GM23248 (cell line): ENCODE results near the gene STX2. TPM values are rescaled to one million over a fixed set of nuclear protein-coding genes. Genes with fewer than 3 reads are reported as not detected.

Source experiments
- DNase-seq: peaks from one replicate; pipeline ENCODE4 v3.0.0-alpha.2; 2015
- H2AFZ ChIP-seq: fragments of 200-600 bp; sonication (generic); 2 replicates; pipeline ENCODE4 v1.6.1; 2016; ENCODE audit warnings: antibody characterized with exemption
- H3F3A ChIP-seq: fragments of 200-600 bp; sonication (generic); 2 replicates; pipeline ENCODE4 v1.6.1; 2016; ENCODE audit warnings: mild to moderate bottlenecking, antibody characterized with exemption, mixed run types; ENCODE audit not compliant: insufficient read depth
- H3K27ac ChIP-seq: fragments of 200-600 bp; sonication (generic); 2 replicates; pipeline ENCODE4 v1.5.1; 2016; ENCODE audit warnings: mild to moderate bottlenecking
- H3K27me3 ChIP-seq: fragments of 200-600 bp; sonication (generic); replicated peaks from 2 replicates; pipeline ENCODE4 v1.6.1; 2016; ENCODE audit warnings: mild to moderate bottlenecking; ENCODE audit not compliant: insufficient read depth
- H3K36me3 ChIP-seq: fragments of 200-600 bp; sonication (generic); 2 replicates; pipeline ENCODE4 v1.6.1; 2016; ENCODE audit warnings: low read depth, mild to moderate bottlenecking
- H3K4me1 ChIP-seq: fragments of 200-600 bp; sonication (generic); 2 replicates; pipeline ENCODE4 v1.6.1; 2016; ENCODE audit warnings: mild to moderate bottlenecking; ENCODE audit not compliant: insufficient read depth
- H3K4me2 ChIP-seq: fragments of 200-600 bp; sonication (generic); one replicate; pipeline ENCODE4 v1.6.1; 2016; ENCODE audit warnings: mild to moderate bottlenecking; ENCODE audit not compliant: unreplicated experiment
- H3K4me3 ChIP-seq: fragments of 200-600 bp; sonication (generic); 2 replicates; pipeline ENCODE4 v1.5.1; 2016; ENCODE audit warnings: mild to moderate bottlenecking
- H3K79me2 ChIP-seq: fragments of 200-600 bp; sonication (generic); 2 replicates; pipeline ENCODE4 v1.6.1; 2016; ENCODE audit warnings: mild to moderate bottlenecking; ENCODE audit not compliant: insufficient read depth
- H3K9ac ChIP-seq: fragments of 200-600 bp; sonication (generic); 2 replicates; pipeline ENCODE4 v1.6.1; 2016; ENCODE audit warnings: mild to moderate bottlenecking
- H3K9me2 ChIP-seq: fragments of 200-600 bp; sonication (generic); 2 replicates; pipeline ENCODE4 v1.6.1; 2016; ENCODE audit warnings: mixed run types, mild to moderate bottlenecking, moderate library complexity; ENCODE audit not compliant: insufficient read depth
- H3K9me3 ChIP-seq: fragments of 200-600 bp; sonication (generic); one replicate; pipeline ENCODE4 v1.6.1; 2017; ENCODE audit warnings: low read depth
- H4K20me1 ChIP-seq: fragments of 200-600 bp; sonication (generic); 2 replicates; pipeline ENCODE4 v1.6.0; 2016; ENCODE audit not compliant: insufficient read depth
- EZH2 ChIP-seq: fragments of 200-600 bp; sonication (generic); IDR thresholded peaks from 2 replicates; pipeline ENCODE4 v1.6.1; 2018; ENCODE audit warnings: antibody characterized with exemption, mild to moderate bottlenecking; ENCODE audit not compliant: insufficient read depth, poor library complexity, severe bottlenecking
- EZH2phosphoT487 ChIP-seq: fragments of 200-600 bp; sonication (generic); IDR thresholded peaks from 2 replicates; pipeline ENCODE4 v1.6.1; 2018; ENCODE audit warnings: antibody characterized with exemption, moderate library complexity, mild to moderate bottlenecking, low read depth; ENCODE audit not compliant: insufficient read depth
- WGBS, 2 experiments: methylation state at CpG; one replicate each; pipeline ENCODE4 v1.1.6; 2015 to 2017; ENCODE audit warnings: low lambda C conversion rate in 2 of 2, low coverage in 1 of 2; ENCODE audit errors: missing lambda C conversion rate in 2 of 2; 5-methylcytosine and 5-hydroxymethylcytosine counted together
- in situ Hi-C: fragments of 300-500 bp; cut with MboI; formaldehyde crosslinking; loops from 2 replicates; pipeline ENCODE4 v1.15.0; 2020
- polyA plus RNA-seq: library from polyadenylated mRNA; unstranded; fragments of >200 nt; fragmentation: Nextera tagmentation; extraction: Ambion mirVana; gene quantifications from 2 replicates; pipeline ENCODE4 v1.2.1, GENCODE V29; 2016
- total RNA-seq: library from RNA; depleted of rRNA; stranded (reverse); fragments of >200 nt; shearing (Covaris generic); gene quantifications from 2 replicates; pipeline ENCODE4 v1.2.3, GENCODE V29; 2014

STX2 gene
- total and polyA plus RNA-seq, 2 experiments from 2014 or later: 30.1 to 45.5 TPM

- H3K4me2 ChIP-seq: no peak overlapping the region
- H2AFZ ChIP-seq: no peak overlapping the region
- no peak overlapping the region for H3K4me3 ChIP-seq
- no peaks in the 10 kb centered on the region for H4K20me1 ChIP-seq
- H3K9me3 ChIP-seq: no peaks in the 10 kb centered on the region
- in situ Hi-C loops: no loop called here
- DNase-seq: no peak
- WGBS, 2 experiments: 87 to 91% methylated on average over 4 of the region's 4 CpGs
- H3K9me2 ChIP-seq: no peaks in the 10 kb centered on the region
- no peaks in the 10 kb centered on the region for H3F3A ChIP-seq
- no peaks in the 10 kb centered on the region for H3K27me3 ChIP-seq
- H3K36me3 ChIP-seq: peaks cover 67% of the 10 kb centered on the region
- no peak overlapping the region for H3K27ac ChIP-seq
- H3K4me1 ChIP-seq: no peaks in the 10 kb centered on the region
- no peaks in the 10 kb centered on the region for H3K79me2 ChIP-seq
- H3K9ac ChIP-seq: no peak overlapping the region
- TF ChIP-seq EZH2: no peak
- no peak for TF ChIP-seq EZH2phosphoT487
Observed at GRCh38 chr12:130799051-130799450, 40.0 kb downstream of the STX2 start.

DNA sequence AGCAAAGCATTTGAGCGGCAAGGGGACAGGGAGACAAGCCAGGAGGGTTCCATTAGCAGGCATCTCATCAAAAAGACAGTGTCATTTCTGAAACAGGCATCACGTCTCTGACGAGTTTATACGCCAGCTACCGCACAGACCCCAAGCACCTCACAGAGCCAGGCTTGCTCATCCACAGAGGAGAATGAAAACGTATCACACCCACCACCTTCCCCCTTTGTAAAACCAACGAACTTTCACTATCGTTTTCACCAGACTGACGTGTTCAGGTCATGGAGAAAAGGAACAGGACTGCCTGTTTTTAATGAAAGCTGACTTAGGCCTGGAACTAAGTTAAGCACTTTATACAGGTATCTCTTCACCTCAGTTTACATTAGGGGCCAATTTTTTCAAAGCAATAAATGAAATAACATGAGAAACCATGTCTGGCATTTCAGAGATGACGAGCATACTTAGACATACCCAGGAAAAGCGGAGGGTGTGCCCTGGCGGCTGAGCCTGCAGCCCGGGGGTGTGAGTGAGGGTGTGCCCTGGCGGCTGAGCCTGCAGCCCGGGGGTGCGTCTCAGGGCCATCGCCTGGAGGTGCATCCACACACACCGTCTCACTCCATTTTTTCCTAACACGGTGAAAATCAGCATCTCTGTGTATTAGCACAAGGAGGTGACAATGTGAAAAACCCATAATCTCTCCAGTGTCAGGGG lies 41.9 kb downstream of the STX2 start:
- WGBS, 2 experiments: 94 to 96% methylated on average over 19 of the region's 19 CpGs
- H3K9me2 ChIP-seq: no peaks in the 10 kb centered on the region
- H3K9ac ChIP-seq: no peak overlapping the region
- H2AFZ ChIP-seq: no peak overlapping the region
- TF ChIP-seq EZH2 (no peak), EZH2phosphoT487 (no peak)
- no peaks in the 10 kb centered on the region for H4K20me1 ChIP-seq
- no peaks in the 10 kb centered on the region for H3K27me3 ChIP-seq
- in situ Hi-C loops: no loop called here
- H3F3A ChIP-seq: no peaks in the 10 kb centered on the region
- no peaks in the 10 kb centered on the region for H3K79me2 ChIP-seq
- no peaks in the 10 kb centered on the region for H3K4me1 ChIP-seq
- H3K4me2 ChIP-seq: no peak overlapping the region
- H3K36me3 ChIP-seq: peaks cover 50% of the 10 kb centered on the region
- H3K9me3 ChIP-seq: no peaks in the 10 kb centered on the region
- no peak for DNase-seq
- H3K4me3 ChIP-seq: no peak overlapping the region
- H3K27ac ChIP-seq: no peak overlapping the region

DNA sequence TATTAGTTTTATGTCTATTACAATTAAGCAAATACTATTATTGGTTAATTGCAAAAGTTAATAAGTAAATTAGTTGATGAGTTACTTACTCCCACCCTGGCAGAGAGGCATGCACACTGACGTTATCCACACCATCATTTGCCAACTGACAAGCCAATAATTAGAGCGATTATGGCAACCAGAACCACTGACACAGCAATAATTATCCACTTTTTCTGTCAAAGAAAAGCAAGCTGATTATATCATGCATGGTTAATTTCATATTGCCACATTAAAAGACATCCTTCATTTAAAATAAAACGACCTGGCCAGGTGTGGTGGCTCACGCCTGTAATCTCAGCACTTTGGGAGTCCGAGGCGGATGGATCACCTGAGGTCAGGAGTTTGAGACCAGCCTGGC lies 43.1 kb downstream of the STX2 start:
- H3K79me2 ChIP-seq: no peaks in the 10 kb centered on the region
- TF ChIP-seq EZH2 (no peak), EZH2phosphoT487 (no peak)
- 58 to 60% methylated on average over 6 of the region's 6 CpGs for whole genome bisulfite sequencing, 2 experiments
- DNase-seq: no peak
- H3F3A ChIP-seq: no peaks in the 10 kb centered on the region
- in situ Hi-C loops: no loop called here
- no peak overlapping the region for H3K27ac ChIP-seq
- H3K36me3 ChIP-seq: peaks cover 47% of the 10 kb centered on the region
- no peak overlapping the region for H3K4me2 ChIP-seq
- H3K9ac ChIP-seq: no peak overlapping the region
- H3K27me3 ChIP-seq: no peaks in the 10 kb centered on the region
- no peaks in the 10 kb centered on the region for H3K4me1 ChIP-seq
- H3K4me3 ChIP-seq: no peak overlapping the region
- no peaks in the 10 kb centered on the region for H3K9me3 ChIP-seq
- H2AFZ ChIP-seq: no peak overlapping the region
- H3K9me2 ChIP-seq: no peaks in the 10 kb centered on the region
- H4K20me1 ChIP-seq: no peaks in the 10 kb centered on the region

GRCh38 chr12:130793554-130793849 lies 45.5 kb downstream of the STX2 start:
- in situ Hi-C loops: no loop called here
- Histone ChIP-seq H3F3A (no peaks in the 10 kb centered on the region), H3K27ac (no peak overlapping the region), H3K9ac (no peak overlapping the region), H4K20me1 (no peaks in the 10 kb centered on the region), H3K4me3 (no peak overlapping the region), H3K79me2 (no peaks in the 10 kb centered on the region), H3K9me3 (no peaks in the 10 kb centered on the region), H3K4me1 (no peaks in the 10 kb centered on the region), H3K36me3 (peaks cover 46% of the 10 kb centered on the region), H2AFZ (no peak overlapping the region), H3K4me2 (no peak overlapping the region), H3K27me3 (no peaks in the 10 kb centered on the region), H3K9me2 (no peaks in the 10 kb centered on the region)
- TF ChIP-seq EZH2phosphoT487 (no peak), EZH2 (no peak)
- WGBS, 2 experiments: 67 to 77% methylated on average over 3 of the region's 3 CpGs
- DNase-seq: no peak
